ENCODE results near the gene SLC25A3.

The SLC25A3 gene

DNA sequence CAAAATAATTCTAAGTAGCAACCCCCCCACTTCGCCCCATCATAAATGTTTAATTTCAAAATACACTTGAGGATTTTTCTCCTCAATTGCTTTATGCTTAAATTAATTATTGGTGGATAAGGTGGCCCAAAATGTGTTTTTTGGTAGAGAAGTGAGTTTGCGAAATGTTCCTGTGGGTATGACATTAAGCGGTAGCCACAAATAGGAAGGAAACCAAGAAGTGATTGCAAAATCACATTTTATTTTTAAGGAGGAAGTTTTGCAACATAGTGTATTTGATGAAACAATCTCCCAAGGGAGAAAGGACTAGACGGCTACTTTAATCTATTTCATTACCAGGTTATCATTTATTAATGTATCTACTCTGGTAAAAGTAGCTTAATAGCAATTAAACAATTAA is 25.5 kb downstream of the SLC25A3 start:
- Histone ChIP-seq H3K4me1 (ENCODE audit: control insufficient read depth, insufficient read depth, low read length) (no peaks in the 10 kb centered on the region), H3K9me3 (ENCODE audit: control insufficient read depth, insufficient read depth, low read depth, low read length) (no peaks in the 10 kb centered on the region), H3K27ac (ENCODE audit: extremely low read depth, low read depth, low read length) (no peak overlapping the region), H3K4me3 (ENCODE audit: low read depth, low read length) (no peak overlapping the region), H3K36me3 (ENCODE audit: control insufficient read depth in 2 of 2, insufficient read depth in 1 of 2, low read length in 2 of 2) (no peaks in the 10 kb centered on the region)
- POLR2A ChIA-PET, result interaction anchor here (0.5 kb wide), 1 partner anchor 9 kb away, joined by 3 read pairs; no protein-coding TSS in a partner anchor
- CTCF ChIA-PET, result interaction anchor here (0.7 kb wide), 2 partner anchors 202 to 313 kb away, joined by 3 read pairs; no protein-coding TSS in a partner anchor
- no peak for TF ChIP-seq ZNF510 (tag by site-specific recombination; IDR thresholded peaks at IDR 0.05; ENCODE audit: insufficient replicate concordance)
- no peak for TF ChIP-seq ZNF140 (tag by site-specific recombination; IDR thresholded peaks at IDR 0.05)
- no peak for TF ChIP-seq SCRT1 (tag by site-specific recombination; IDR thresholded peaks at IDR 0.05; ENCODE audit: borderline replicate concordance)
- TF ChIP-seq, protein P1, sequence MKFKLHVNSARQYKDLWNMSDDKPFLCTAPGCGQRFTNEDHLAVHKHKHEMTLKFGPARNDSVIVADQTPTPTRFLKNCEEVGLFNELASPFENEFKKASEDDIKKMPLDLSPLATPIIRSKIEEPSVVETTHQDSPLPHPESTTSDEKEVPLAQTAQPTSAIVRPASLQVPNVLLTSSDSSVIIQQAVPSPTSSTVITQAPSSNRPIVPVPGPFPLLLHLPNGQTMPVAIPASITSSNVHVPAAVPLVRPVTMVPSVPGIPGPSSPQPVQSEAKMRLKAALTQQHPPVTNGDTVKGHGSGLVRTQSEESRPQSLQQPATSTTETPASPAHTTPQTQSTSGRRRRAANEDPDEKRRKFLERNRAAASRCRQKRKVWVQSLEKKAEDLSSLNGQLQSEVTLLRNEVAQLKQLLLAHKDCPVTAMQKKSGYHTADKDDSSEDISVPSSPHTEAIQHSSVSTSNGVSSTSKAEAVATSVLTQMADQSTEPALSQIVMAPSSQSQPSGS (tag by site-specific recombination; IDR thresholded peaks at IDR 0.05; ENCODE audit: low read depth), result no peak
- no peak for TF ChIP-seq GLIS1 (tag by site-specific recombination; IDR thresholded peaks at IDR 0.05)
- TF ChIP-seq ZNF169 (tag by site-specific recombination; IDR thresholded peaks at IDR 0.05), result no peak
- TF ChIP-seq ZSCAN4 (tag by site-specific recombination; IDR thresholded peaks at IDR 0.05), result no peak
- TF ChIP-seq ZNF114 (tag by site-specific recombination; IDR thresholded peaks at IDR 0.05), result no peak
- no peak for TF ChIP-seq GLIS2 (tag by site-specific recombination; IDR thresholded peaks at IDR 0.05)
- TF ChIP-seq ZNF311 (tag by site-specific recombination; IDR thresholded peaks at IDR 0.05; ENCODE audit: borderline replicate concordance), result no peak
- TF ChIP-seq PRDM10 (tag by site-specific recombination; IDR thresholded peaks at IDR 0.05), result no peak
- TF ChIP-seq SP2 (tag by site-specific recombination; IDR thresholded peaks at IDR 0.05), result no peak
- TF ChIP-seq ZNF24 (tag by site-specific recombination; IDR thresholded peaks at IDR 0.05), result no peak
- no peak for TF ChIP-seq KLF10 (tag by site-specific recombination; IDR thresholded peaks at IDR 0.05)
- TF ChIP-seq SP3 (tag by site-specific recombination; IDR thresholded peaks at IDR 0.05), result no peak
- no peak for TF ChIP-seq WT1 (tag by site-specific recombination; IDR thresholded peaks at IDR 0.05)
- no peak for TF ChIP-seq FEZF1 (tag by site-specific recombination; IDR thresholded peaks at IDR 0.05)
- TF ChIP-seq ZNF202 (tag by site-specific recombination; IDR thresholded peaks at IDR 0.05; ENCODE audit: borderline replicate concordance), result no peak

DNA sequence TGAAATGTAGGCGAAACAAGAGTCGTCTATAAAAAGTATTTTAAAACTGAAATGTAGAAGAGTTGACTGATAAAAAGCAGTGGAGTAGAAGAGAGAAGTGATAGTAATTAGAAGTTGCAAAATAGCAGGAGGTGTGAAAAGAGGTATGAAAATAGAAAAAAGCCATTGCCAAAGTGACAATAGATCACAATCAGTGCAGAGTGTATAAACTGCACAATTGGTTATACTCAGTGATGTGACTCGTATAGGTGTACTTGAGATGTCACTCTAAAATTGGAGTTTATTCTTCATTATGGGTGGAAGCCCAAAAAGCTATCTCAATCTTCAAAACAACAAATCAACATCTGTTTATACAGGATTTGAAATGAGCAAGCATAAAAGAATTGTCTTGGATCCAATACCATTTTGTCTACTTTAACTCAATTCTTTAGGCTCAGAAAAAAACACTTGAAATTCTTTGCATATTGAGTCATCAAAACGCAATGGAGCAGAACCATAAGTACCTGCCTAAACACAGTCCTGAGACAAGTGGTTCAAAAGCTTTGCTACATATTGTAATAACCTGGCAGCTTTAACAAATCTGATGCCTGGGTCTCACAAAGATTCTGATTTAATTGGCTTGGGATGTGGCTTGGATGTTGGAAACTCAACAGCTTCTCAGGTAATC is 42.3 kb downstream of the SLC25A3 start:
- POLR2A ChIA-PET, result interaction anchor here (0.6 to 3.2 kb wide), 4 partner anchors 9 to 281 kb away, joined by 3 to 10 read pairs (median 6); partner anchors contain the start of genes APAF1, IKBIP and SLC25A3
- Histone ChIP-seq H3K9me3 (ENCODE audit: control insufficient read depth, insufficient read depth, low read depth, low read length) (no peaks in the 10 kb centered on the region), H3K27ac (ENCODE audit: extremely low read depth, low read depth, low read length) (no peak overlapping the region), H3K36me3 (ENCODE audit: control insufficient read depth in 2 of 2, insufficient read depth in 1 of 2, low read length in 2 of 2) (peaks cover 20 to 30% of the 10 kb centered on the region in 2 experiments), H3K4me1 (ENCODE audit: control insufficient read depth, insufficient read depth, low read length) (peaks cover 7% of the 10 kb centered on the region; the same call in 1 of the 2 replicates), H3K4me3 (ENCODE audit: low read depth, low read length) (no peak overlapping the region)
- CTCF ChIA-PET, result interaction anchor here (1.5 kb wide), 1 partner anchor 363 kb away, joined by 9 read pairs; no protein-coding TSS in a partner anchor
- TF ChIP-seq, protein P2, sequence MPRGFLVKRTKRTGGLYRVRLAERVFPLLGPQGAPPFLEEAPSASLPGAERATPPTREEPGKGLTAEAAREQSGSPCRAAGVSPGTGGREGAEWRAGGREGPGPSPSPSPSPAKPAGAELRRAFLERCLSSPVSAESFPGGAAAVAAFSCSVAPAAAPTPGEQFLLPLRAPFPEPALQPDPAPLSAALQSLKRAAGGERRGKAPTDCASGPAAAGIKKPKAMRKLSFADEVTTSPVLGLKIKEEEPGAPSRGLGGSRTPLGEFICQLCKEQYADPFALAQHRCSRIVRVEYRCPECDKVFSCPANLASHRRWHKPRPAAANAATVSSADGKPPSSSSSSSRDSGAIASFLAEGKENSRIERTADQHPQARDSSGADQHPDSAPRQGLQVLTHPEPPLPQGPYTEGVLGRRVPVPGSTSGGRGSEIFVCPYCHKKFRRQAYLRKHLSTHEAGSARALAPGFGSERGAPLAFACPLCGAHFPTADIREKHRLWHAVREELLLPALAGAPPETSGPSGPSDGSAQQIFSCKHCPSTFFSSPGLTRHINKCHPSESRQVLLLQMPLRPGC (tag by site-specific recombination; IDR thresholded peaks at IDR 0.05), result peak; percentile 49; the same call in 1 of the 2 replicates
- TF ChIP-seq KLF10 (tag by site-specific recombination; IDR thresholded peaks at IDR 0.05) (no peak), KLF7 (tag by site-specific recombination; IDR thresholded peaks at IDR 0.05; ENCODE audit: borderline replicate concordance) (no peak), ZNF302 (tag by site-specific recombination; IDR thresholded peaks at IDR 0.05; ENCODE audit: low read depth) (no peak), MYNN (tag by site-specific recombination; IDR thresholded peaks at IDR 0.05; ENCODE audit: borderline replicate concordance) (no peak), ZNF423 (tag by site-specific recombination; IDR thresholded peaks at IDR 0.05) (no peak), WT1 (tag by site-specific recombination; IDR thresholded peaks at IDR 0.05) (no peak), ZNF830 (tag by site-specific recombination; IDR thresholded peaks at IDR 0.05; ENCODE audit: low read depth) (no peak), SP7 (tag by site-specific recombination; IDR thresholded peaks at IDR 0.05) (peak; percentile 78), ZFP37 (tag by site-specific recombination; IDR thresholded peaks at IDR 0.05) (no peak)

Measured in HEK293 (cell line).